IPS DF 6.9 (cell line): Measurements from ENCODE around the gene ARMC5.

Experiments used
- DNase-seq: peaks from one replicate; pipeline ENCODE4 v3.0.0-alpha.2; 2013; ENCODE audit warnings: low read depth, low spot score
- H3K27ac ChIP-seq: one replicate; pipeline ENCODE4 v1.5.1; 2013; ENCODE audit warnings: low read length, control low read depth
- H3K27me3 ChIP-seq: 2 replicates; pipeline ENCODE4 v1.6.1; 2013; ENCODE audit warnings: mild to moderate bottlenecking, low read length; ENCODE audit not compliant: control insufficient read depth, insufficient read depth
- H3K36me3 ChIP-seq: 2 replicates; pipeline ENCODE4 v1.6.1; 2013; ENCODE audit warnings: low read length; ENCODE audit not compliant: control insufficient read depth, insufficient read depth
- H3K4me1 ChIP-seq: 2 replicates; pipeline ENCODE4 v1.6.1; 2013; ENCODE audit warnings: low read length; ENCODE audit not compliant: control insufficient read depth, insufficient read depth
- H3K4me3 ChIP-seq: 2 replicates; pipeline ENCODE4 v1.5.1; 2013; ENCODE audit warnings: mild to moderate bottlenecking, low read length
- H3K9me3 ChIP-seq: 2 replicates; pipeline ENCODE4 v1.6.1; 2013; ENCODE audit warnings: low read length, inconsistent platforms; ENCODE audit not compliant: control insufficient read depth, insufficient read depth

Gene ARMC5

DNA sequence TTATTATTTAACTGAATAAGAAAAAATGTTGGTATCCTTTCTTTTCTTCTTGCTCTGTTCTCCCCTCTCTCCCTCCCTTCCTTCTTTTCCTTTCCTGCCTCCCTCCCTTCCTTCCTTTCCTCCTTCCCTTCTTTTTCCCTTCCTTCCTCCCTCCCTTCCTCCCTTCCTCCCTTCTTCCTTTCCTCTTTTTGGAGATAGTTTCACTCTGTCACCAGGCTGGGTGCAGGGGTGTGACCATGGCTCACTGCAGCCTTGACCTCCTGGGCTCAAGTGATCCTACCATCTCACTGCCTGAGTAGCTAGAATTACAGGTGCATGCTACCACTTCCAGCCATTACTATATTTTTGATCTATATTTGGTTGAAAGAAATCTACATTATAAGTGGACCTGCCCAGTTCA is 54.6 kb downstream of the ARMC5 start:
- Histone ChIP-seq H3K4me1 (no peaks in the 10 kb centered on the region), H3K4me3 (no peak overlapping the region), H3K9me3 (no peaks in the 10 kb centered on the region)

More for the DNA sequence above, 54.6 kb downstream of the ARMC5 start:
- Histone ChIP-seq H3K27ac (no peak overlapping the region), H3K36me3 (no peaks in the 10 kb centered on the region), H3K27me3 (no peaks in the 10 kb centered on the region)
- DNase-seq = no peak
